ENCODE data around the gene DISC1.

DNA sequence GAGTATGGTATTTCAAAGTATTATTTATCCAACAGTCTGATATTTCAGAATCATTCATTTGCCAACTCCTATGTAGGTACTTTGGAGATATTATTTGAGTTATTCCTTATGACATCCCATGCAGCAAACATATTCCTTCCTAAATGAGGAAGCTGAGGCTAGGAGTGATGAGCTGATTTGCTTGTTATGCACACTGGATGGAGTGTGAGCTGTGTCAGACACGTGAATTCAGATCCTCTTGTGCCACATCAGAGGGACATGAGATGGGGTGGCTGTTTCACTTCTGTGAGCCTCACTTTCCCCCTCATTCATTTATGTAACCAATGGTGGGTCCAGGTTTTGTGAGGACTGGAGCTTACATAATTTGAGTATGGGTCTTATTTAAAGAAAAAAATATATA is 215.9 kb downstream of the DISC1 start:
- TF ChIP-seq, protein P1, sequence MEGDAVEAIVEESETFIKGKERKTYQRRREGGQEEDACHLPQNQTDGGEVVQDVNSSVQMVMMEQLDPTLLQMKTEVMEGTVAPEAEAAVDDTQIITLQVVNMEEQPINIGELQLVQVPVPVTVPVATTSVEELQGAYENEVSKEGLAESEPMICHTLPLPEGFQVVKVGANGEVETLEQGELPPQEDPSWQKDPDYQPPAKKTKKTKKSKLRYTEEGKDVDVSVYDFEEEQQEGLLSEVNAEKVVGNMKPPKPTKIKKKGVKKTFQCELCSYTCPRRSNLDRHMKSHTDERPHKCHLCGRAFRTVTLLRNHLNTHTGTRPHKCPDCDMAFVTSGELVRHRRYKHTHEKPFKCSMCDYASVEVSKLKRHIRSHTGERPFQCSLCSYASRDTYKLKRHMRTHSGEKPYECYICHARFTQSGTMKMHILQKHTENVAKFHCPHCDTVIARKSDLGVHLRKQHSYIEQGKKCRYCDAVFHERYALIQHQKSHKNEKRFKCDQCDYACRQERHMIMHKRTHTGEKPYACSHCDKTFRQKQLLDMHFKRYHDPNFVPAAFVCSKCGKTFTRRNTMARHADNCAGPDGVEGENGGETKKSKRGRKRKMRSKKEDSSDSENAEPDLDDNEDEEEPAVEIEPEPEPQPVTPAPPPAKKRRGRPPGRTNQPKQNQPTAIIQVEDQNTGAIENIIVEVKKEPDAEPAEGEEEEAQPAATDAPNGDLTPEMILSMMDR (IDR thresholded peaks at IDR 0.05; ENCODE audit: poor library complexity, severe bottlenecking): no peak
- TF ChIP-seq EP300 (conservative IDR thresholded peaks at IDR 0.05; ENCODE audit: poor library complexity, severe bottlenecking) (no peak), POLR2AphosphoS5 (IDR thresholded peaks at IDR 0.05) (no peak), RAD21 (conservative IDR thresholded peaks at IDR 0.05) (no peak), MXI1 (conservative IDR thresholded peaks at IDR 0.05; ENCODE audit: poor library complexity, severe bottlenecking) (no peak)

Measured in neural cell (in vitro differentiated cells).